Mesodermal cell (in vitro differentiated cells): ENCODE data around the gene ADAMTS2.

Experiments
- H3K27ac ChIP-seq: 2 replicates; pipeline ENCODE4 v1.7.0; 2013; ENCODE audit warnings: mild to moderate bottlenecking, low read depth, low read length, moderate library complexity; ENCODE audit not compliant: severe bottlenecking
- H3K36me3 ChIP-seq: 2 replicates; pipeline ENCODE4 v1.7.1; 2013; ENCODE audit warnings: mild to moderate bottlenecking, low read length, moderate library complexity; ENCODE audit not compliant: control insufficient read depth, insufficient read depth
- H3K4me1 ChIP-seq: one replicate; pipeline ENCODE4 v1.7.1; 2013; ENCODE audit warnings: mild to moderate bottlenecking, low read length; ENCODE audit not compliant: insufficient read depth, control insufficient read depth, poor library complexity, severe bottlenecking
- H3K4me3 ChIP-seq: 2 replicates; pipeline ENCODE4 v1.7.0; 2013; ENCODE audit warnings: low read length, control low read depth, mild to moderate bottlenecking; ENCODE audit not compliant: insufficient read depth, poor library complexity, severe bottlenecking; ENCODE audit errors: extremely low read depth
- H3K9me3 ChIP-seq: 2 replicates; pipeline ENCODE4 v1.7.1; 2013; ENCODE audit warnings: mild to moderate bottlenecking, low read length, moderate library complexity; ENCODE audit not compliant: control insufficient read depth
- WGBS, 2 experiments: methylation state at CpG; one replicate each; pipeline ENCODE4 v1.1.5; 2013; ENCODE audit warnings: missing lambda C conversion rate in 2 of 2; ENCODE audit not compliant: insufficient coverage in 2 of 2; 5-methylcytosine and 5-hydroxymethylcytosine counted together

The ADAMTS2 gene

GRCh38 chr5:179260324-179261070, 84.8 kb downstream of the ADAMTS2 start:
- H3K9me3 ChIP-seq, result no peaks in the 10 kb centered on the region
- no peaks in the 10 kb centered on the region for H3K36me3 ChIP-seq
- H3K4me1 ChIP-seq, result peaks cover 10% of the 10 kb centered on the region
- H3K4me3 ChIP-seq, result no peak overlapping the region
- 89 to 95% methylated on average over 24 to 26 of the region's 27 CpGs for WGBS, 2 experiments
- H3K27ac ChIP-seq, result no peak overlapping the region

- Histone ChIP-seq H3K4me1 (peaks cover 3% of the 10 kb centered on the region), H3K9me3 (no peaks in the 10 kb centered on the region), H3K4me3 (no peak overlapping the region), H3K36me3 (no peaks in the 10 kb centered on the region), H3K27ac (no peak overlapping the region)
- 92 to 94% methylated on average over 13 of the region's 13 CpGs for WGBS, 2 experiments
Observed at GRCh38 chr5:179259731-179260323, 85.4 kb downstream of the ADAMTS2 start.

- Histone ChIP-seq H3K4me3 (no peak overlapping the region), H3K36me3 (no peaks in the 10 kb centered on the region), H3K9me3 (no peaks in the 10 kb centered on the region), H3K27ac (no peak overlapping the region), H3K4me1 (no peaks in the 10 kb centered on the region)
- 91 to 92% methylated on average over 22 to 25 of the region's 26 CpGs for WGBS, 2 experiments
Observed at GRCh38 chr5:179258922-179259730, 86.1 kb downstream of the ADAMTS2 start.

- H3K27ac ChIP-seq, result no peak overlapping the region
- 87% methylated on average over 17 to 23 of the region's 23 CpGs for WGBS, 2 experiments
- H3K4me1 ChIP-seq, result no peaks in the 10 kb centered on the region
- H3K9me3 ChIP-seq, result no peaks in the 10 kb centered on the region
- no peak overlapping the region for H3K4me3 ChIP-seq
- no peaks in the 10 kb centered on the region for H3K36me3 ChIP-seq
Observed at GRCh38 chr5:179258001-179258921, 87.0 kb downstream of the ADAMTS2 start.

- Histone ChIP-seq H3K27ac (no peak overlapping the region), H3K36me3 (no peaks in the 10 kb centered on the region), H3K9me3 (no peaks in the 10 kb centered on the region), H3K4me1 (no peaks in the 10 kb centered on the region), H3K4me3 (no peak overlapping the region)
- 90 to 93% methylated on average over 26 to 29 of the region's 29 CpGs for WGBS, 2 experiments
Observed at GRCh38 chr5:179257176-179257682, 88.0 kb downstream of the ADAMTS2 start.

- no peak overlapping the region for H3K4me3 ChIP-seq
- no peaks in the 10 kb centered on the region for H3K36me3 ChIP-seq
- H3K27ac ChIP-seq, result no peak overlapping the region
- WGBS, 2 experiments, result 90 to 96% methylated on average over 17 to 19 of the region's 23 CpGs
- no peaks in the 10 kb centered on the region for H3K9me3 ChIP-seq
- no peaks in the 10 kb centered on the region for H3K4me1 ChIP-seq
Observed at GRCh38 chr5:179256328-179257175, 88.7 kb downstream of the ADAMTS2 start.

GRCh38 chr5:179255527-179256327, 89.5 kb downstream of the ADAMTS2 start:
- no peaks in the 10 kb centered on the region for H3K36me3 ChIP-seq
- WGBS, 2 experiments, result 94 to 96% methylated on average over 13 to 15 of the region's 15 CpGs

GRCh38 chr5:179254638-179255271, 90.5 kb downstream of the ADAMTS2 start:
- H3K4me1 ChIP-seq, result no peaks in the 10 kb centered on the region
- H3K9me3 ChIP-seq, result no peaks in the 10 kb centered on the region
- no peak overlapping the region for H3K27ac ChIP-seq
- WGBS, 2 experiments, result 89% methylated on average over 5 of the region's 5 CpGs
- no peak overlapping the region for H3K4me3 ChIP-seq
- no peaks in the 10 kb centered on the region for H3K36me3 ChIP-seq

More at GRCh38 chr5:179255527-179256327, 89.5 kb downstream of the ADAMTS2 start:
- Histone ChIP-seq H3K27ac (no peak overlapping the region), H3K4me1 (no peaks in the 10 kb centered on the region), H3K4me3 (no peak overlapping the region), H3K9me3 (no peaks in the 10 kb centered on the region)

- Histone ChIP-seq H3K9me3 (no peaks in the 10 kb centered on the region), H3K27ac (no peak overlapping the region), H3K4me3 (no peak overlapping the region), H3K4me1 (no peaks in the 10 kb centered on the region), H3K36me3 (no peaks in the 10 kb centered on the region)
- 92 to 95% methylated on average over 2 to 3 of the region's 5 CpGs for whole genome bisulfite sequencing, 2 experiments
Observed at GRCh38 chr5:179253730-179254129, 91.5 kb downstream of the ADAMTS2 start.
